Liver (tissue), 9 donors: Measurements from ENCODE around the gene SYT15. TPM values are rescaled to one million over a fixed set of nuclear protein-coding genes. Genes with fewer than 3 reads are reported as not detected.

ENCODE experiments used
- DNase-seq: peaks from one replicate; pipeline ENCODE4 v3.0.0-alpha.2; 2017; ENCODE audit warnings: low spot score
- H3K27ac ChIP-seq, 2 donors: one replicate each; pipeline ENCODE4 v1.7.0; 2013; ENCODE audit warnings: inconsistent platforms in 2 of 2, low read length in 2 of 2, control low read depth in 1 of 2, low read depth in 1 of 2, mild to moderate bottlenecking in 1 of 2
- H3K27me3 ChIP-seq, 4 donors: one replicate each; pipeline versions ENCODE4 v1.6.1 to v1.7.0; 2013; ENCODE audit warnings: low read length in 3 of 4, inconsistent platforms in 1 of 4, mild to moderate bottlenecking in 1 of 4, moderate library complexity in 1 of 4; ENCODE audit not compliant: control insufficient read depth in 4 of 4, insufficient read depth in 4 of 4
- H3K36me3 ChIP-seq, 4 donors: one replicate each; pipeline versions ENCODE4 v1.6.1 to v1.7.0; 2013; ENCODE audit warnings: low read length in 3 of 4, mild to moderate bottlenecking in 3 of 4, low read depth in 1 of 4, moderate library complexity in 1 of 4; ENCODE audit not compliant: control insufficient read depth in 4 of 4, insufficient read depth in 3 of 4
- H3K4me1 ChIP-seq, 4 donors: one replicate each; pipeline versions ENCODE4 v1.6.1 to v1.7.0; 2013; ENCODE audit warnings: low read length in 3 of 4, mild to moderate bottlenecking in 3 of 4, moderate library complexity in 1 of 4; ENCODE audit not compliant: control insufficient read depth in 4 of 4, insufficient read depth in 4 of 4
- H3K4me3 ChIP-seq, 3 donors: one replicate each; pipeline versions ENCODE4 v1.6.1 to v1.7.0; 2013; ENCODE audit warnings: low read length in 3 of 3, control low read depth in 1 of 3, low read depth in 1 of 3, mild to moderate bottlenecking in 1 of 3
- H3K9ac ChIP-seq, 2 donors: one replicate each; pipeline ENCODE4 v1.7.0; 2013; ENCODE audit warnings: low read length in 2 of 2, mild to moderate bottlenecking in 2 of 2, moderate library complexity in 2 of 2, control low read depth in 1 of 2, low read depth in 1 of 2
- H3K9me3 ChIP-seq, 4 donors: one replicate each; pipeline versions ENCODE4 v1.6.1 to v1.7.0; 2013; ENCODE audit warnings: low read length in 3 of 4; ENCODE audit not compliant: control insufficient read depth in 4 of 4
- EGR1 ChIP-seq, 2 donors: IDR thresholded peaks; 2 replicates each; pipeline ENCODE4 v1.6.1; 2016 to 2018; ENCODE audit warnings: antibody characterized with exemption in 2 of 2, low read depth in 2 of 2
- FOXA1 ChIP-seq: IDR thresholded peaks from 2 replicates; pipeline ENCODE4 v1.6.1; 2016; ENCODE audit warnings: antibody characterized with exemption
- FOXA2 ChIP-seq: IDR thresholded peaks from 2 replicates; pipeline ENCODE4 v1.6.1; 2016; ENCODE audit warnings: antibody characterized with exemption
- GABPA ChIP-seq, 2 donors: IDR thresholded peaks in 1 of 2; conservative IDR thresholded peaks in 1 of 2; 2 replicates each; pipeline ENCODE4 v1.6.1; 2016; ENCODE audit warnings: antibody characterized with exemption in 2 of 2, mild to moderate bottlenecking in 1 of 2, moderate library complexity in 1 of 2
- HNF4A ChIP-seq, 2 donors: conservative IDR thresholded peaks; 2 replicates each; pipeline ENCODE4 v1.6.1; 2016; ENCODE audit warnings: antibody characterized with exemption in 2 of 2, mild to moderate bottlenecking in 2 of 2
- HNF4G ChIP-seq: IDR thresholded peaks from 2 replicates; pipeline ENCODE4 v1.6.1; 2016; ENCODE audit warnings: antibody characterized with exemption
- JUND ChIP-seq, 2 donors: IDR thresholded peaks; 2 replicates each; pipeline ENCODE4 v1.6.1; 2016; ENCODE audit warnings: antibody characterized with exemption in 2 of 2
- NR2F2 ChIP-seq: IDR thresholded peaks from 2 replicates; pipeline ENCODE4 v1.6.1; 2016; ENCODE audit warnings: antibody characterized with exemption
- RAD21 ChIP-seq, 2 donors: IDR thresholded peaks; 2 replicates each; pipeline ENCODE4 v1.6.1; 2016; ENCODE audit warnings: antibody characterized with exemption in 2 of 2, mild to moderate bottlenecking in 2 of 2
- RXRA ChIP-seq, 2 donors: IDR thresholded peaks; 2 replicates each; pipeline ENCODE4 v1.6.1; 2017 to 2018; ENCODE audit warnings: antibody characterized with exemption in 2 of 2, mild to moderate bottlenecking in 1 of 2
- SP1 ChIP-seq: IDR thresholded peaks from 2 replicates; pipeline ENCODE4 v1.6.1; 2018; ENCODE audit warnings: antibody characterized with exemption, mild to moderate bottlenecking
- YY1 ChIP-seq: IDR thresholded peaks from 2 replicates; pipeline ENCODE4 v1.6.1; 2016; ENCODE audit warnings: antibody characterized with exemption, mild to moderate bottlenecking
- WGBS: extraction: QIAGEN DNeasy Blood & Tissue Kit; methylation state at CpG from one replicate; pipeline ENCODE4 v1.1.7; 2013; 5-methylcytosine and 5-hydroxymethylcytosine counted together
- polyA plus RNA-seq, 2 donors: library from polyadenylated mRNA; stranded (reverse) in 1 of 2; unstranded in 1 of 2; fragments of 200-250 nt in 1 of 2; fragments of >200 nt in 1 of 2; fragmentation: Nextera tagmentation in 1 of 2; extraction: Ambion mirVana in 1 of 2; gene quantifications; one replicate each; pipeline versions ENCODE4 v1.2.1 to v1.2.3, GENCODE V29; 2013 to 2015
- total RNA-seq, 2 donors: library from RNA; depleted of rRNA; stranded (reverse); fragments of >200 nt; gene quantifications; one replicate each; pipeline ENCODE4 v1.2.3, GENCODE V29; 2014
- TF ChIP-seq, protein P1 (sequence below): IDR thresholded peaks from 2 replicates; pipeline ENCODE4 v1.6.1; 2016; ENCODE audit warnings: antibody characterized with exemption, mild to moderate bottlenecking
- TF ChIP-seq, protein P2 (sequence below): fragments of 150-350 bp; IDR thresholded peaks from 2 replicates; pipeline ENCODE4 v1.5.1; 2017; ENCODE audit warnings: improper control_type of control experiment, low read depth, low read length; ENCODE audit not compliant: missing input control
- TF ChIP-seq, protein P3 (sequence below): IDR thresholded peaks from 2 replicates; pipeline ENCODE4 v1.6.1; 2016; ENCODE audit warnings: antibody characterized with exemption
- TF ChIP-seq, protein P4 (sequence below): IDR thresholded peaks from 2 replicates; pipeline ENCODE4 v1.6.1; 2016; ENCODE audit warnings: antibody characterized with exemption
- donor health status: healthy.
- donor health status: healthy.
- donor health status: healthy.
- donor health status: healthy.
- donor health status: healthy.

The SYT15 gene
- total and polyA plus RNA-seq, 4 donors = 0.35 to 1.8 (median 0.78) TPM

DNA sequence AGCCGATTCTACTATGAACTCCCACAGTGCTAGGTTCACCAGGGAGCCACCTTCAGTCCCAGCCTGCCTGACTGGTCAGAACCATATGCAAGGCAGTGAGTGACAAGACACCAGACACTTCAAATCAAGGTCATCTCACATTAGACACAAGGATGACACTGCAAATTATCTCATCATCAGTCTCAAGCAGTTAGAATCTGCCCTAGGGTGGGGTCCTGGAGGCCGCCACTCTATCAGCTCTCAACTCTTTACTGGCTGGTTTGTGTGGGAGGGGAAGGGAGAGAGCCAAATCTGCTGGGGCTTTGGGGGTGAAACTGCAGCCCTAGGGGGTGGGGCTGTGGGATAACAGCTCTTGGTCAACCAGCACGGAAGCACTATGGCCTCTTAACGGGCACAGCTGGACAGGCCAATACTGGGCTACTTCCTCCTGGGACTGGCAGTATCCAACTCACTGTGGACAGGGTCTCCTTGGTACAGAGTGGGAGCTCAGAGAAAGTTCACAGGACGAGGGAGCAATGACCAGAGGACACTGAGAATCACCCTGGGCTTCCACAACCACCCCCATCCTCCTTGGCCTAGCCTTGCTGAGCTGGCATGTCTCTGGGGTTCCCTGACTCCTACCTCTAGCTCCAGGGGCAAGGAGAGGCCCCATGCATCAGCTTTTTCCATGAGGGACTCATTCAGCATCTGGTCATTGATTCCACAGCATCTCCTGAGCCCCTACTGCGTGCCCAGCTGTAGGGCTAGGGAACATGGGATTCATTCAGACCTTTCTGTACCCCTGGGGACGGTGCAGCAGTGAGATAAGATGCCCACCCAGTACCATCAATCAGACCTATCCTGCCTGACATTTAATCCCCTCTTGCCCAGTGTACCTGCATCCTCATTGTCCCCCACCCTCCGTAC is 27.9 kb upstream of the SYT15 start:
- H3K4me3 ChIP-seq = no peak overlapping the region
- H3K27me3 ChIP-seq = peaks cover 0 to 6% (median 2%) of the 10 kb centered on the region in 4 donors
- H3K9ac ChIP-seq = no peak overlapping the region
- peaks cover 0 to 1% (median under 1%) of the 10 kb centered on the region in 4 donors for H3K4me1 ChIP-seq
- TF ChIP-seq, protein P1, sequence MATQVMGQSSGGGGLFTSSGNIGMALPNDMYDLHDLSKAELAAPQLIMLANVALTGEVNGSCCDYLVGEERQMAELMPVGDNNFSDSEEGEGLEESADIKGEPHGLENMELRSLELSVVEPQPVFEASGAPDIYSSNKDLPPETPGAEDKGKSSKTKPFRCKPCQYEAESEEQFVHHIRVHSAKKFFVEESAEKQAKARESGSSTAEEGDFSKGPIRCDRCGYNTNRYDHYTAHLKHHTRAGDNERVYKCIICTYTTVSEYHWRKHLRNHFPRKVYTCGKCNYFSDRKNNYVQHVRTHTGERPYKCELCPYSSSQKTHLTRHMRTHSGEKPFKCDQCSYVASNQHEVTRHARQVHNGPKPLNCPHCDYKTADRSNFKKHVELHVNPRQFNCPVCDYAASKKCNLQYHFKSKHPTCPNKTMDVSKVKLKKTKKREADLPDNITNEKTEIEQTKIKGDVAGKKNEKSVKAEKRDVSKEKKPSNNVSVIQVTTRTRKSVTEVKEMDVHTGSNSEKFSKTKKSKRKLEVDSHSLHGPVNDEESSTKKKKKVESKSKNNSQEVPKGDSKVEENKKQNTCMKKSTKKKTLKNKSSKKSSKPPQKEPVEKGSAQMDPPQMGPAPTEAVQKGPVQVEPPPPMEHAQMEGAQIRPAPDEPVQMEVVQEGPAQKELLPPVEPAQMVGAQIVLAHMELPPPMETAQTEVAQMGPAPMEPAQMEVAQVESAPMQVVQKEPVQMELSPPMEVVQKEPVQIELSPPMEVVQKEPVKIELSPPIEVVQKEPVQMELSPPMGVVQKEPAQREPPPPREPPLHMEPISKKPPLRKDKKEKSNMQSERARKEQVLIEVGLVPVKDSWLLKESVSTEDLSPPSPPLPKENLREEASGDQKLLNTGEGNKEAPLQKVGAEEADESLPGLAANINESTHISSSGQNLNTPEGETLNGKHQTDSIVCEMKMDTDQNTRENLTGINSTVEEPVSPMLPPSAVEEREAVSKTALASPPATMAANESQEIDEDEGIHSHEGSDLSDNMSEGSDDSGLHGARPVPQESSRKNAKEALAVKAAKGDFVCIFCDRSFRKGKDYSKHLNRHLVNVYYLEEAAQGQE = no peak
- no peaks in the 10 kb centered on the region for H3K36me3 ChIP-seq
- DNase-seq = no peak
- H3K9me3 ChIP-seq = no peaks in the 10 kb centered on the region
- 79% methylated on average over 8 of the region's 8 CpGs for WGBS
- no peak overlapping the region for H3K27ac ChIP-seq

GRCh38 chr10:46551701-46552525 is 27.0 kb upstream of the SYT15 start:
- TF ChIP-seq, protein P2, sequence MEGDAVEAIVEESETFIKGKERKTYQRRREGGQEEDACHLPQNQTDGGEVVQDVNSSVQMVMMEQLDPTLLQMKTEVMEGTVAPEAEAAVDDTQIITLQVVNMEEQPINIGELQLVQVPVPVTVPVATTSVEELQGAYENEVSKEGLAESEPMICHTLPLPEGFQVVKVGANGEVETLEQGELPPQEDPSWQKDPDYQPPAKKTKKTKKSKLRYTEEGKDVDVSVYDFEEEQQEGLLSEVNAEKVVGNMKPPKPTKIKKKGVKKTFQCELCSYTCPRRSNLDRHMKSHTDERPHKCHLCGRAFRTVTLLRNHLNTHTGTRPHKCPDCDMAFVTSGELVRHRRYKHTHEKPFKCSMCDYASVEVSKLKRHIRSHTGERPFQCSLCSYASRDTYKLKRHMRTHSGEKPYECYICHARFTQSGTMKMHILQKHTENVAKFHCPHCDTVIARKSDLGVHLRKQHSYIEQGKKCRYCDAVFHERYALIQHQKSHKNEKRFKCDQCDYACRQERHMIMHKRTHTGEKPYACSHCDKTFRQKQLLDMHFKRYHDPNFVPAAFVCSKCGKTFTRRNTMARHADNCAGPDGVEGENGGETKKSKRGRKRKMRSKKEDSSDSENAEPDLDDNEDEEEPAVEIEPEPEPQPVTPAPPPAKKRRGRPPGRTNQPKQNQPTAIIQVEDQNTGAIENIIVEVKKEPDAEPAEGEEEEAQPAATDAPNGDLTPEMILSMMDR = no peak
- TF ChIP-seq, protein P3, sequence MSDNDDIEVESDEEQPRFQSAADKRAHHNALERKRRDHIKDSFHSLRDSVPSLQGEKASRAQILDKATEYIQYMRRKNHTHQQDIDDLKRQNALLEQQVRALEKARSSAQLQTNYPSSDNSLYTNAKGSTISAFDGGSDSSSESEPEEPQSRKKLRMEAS = no peak
- no peak for TF ChIP-seq HNF4G
- TF ChIP-seq JUND (IDR thresholded peaks at IDR 0.05) = no peak
- TF ChIP-seq RAD21 (IDR thresholded peaks at IDR 0.05) = no peak
- TF ChIP-seq, protein P1 = no peak
- no peak for TF ChIP-seq NR2F2
- no peak for TF ChIP-seq EGR1 (IDR thresholded peaks at IDR 0.05; ENCODE audit: low read depth in 2 of 2)
- TF ChIP-seq, protein P4, sequence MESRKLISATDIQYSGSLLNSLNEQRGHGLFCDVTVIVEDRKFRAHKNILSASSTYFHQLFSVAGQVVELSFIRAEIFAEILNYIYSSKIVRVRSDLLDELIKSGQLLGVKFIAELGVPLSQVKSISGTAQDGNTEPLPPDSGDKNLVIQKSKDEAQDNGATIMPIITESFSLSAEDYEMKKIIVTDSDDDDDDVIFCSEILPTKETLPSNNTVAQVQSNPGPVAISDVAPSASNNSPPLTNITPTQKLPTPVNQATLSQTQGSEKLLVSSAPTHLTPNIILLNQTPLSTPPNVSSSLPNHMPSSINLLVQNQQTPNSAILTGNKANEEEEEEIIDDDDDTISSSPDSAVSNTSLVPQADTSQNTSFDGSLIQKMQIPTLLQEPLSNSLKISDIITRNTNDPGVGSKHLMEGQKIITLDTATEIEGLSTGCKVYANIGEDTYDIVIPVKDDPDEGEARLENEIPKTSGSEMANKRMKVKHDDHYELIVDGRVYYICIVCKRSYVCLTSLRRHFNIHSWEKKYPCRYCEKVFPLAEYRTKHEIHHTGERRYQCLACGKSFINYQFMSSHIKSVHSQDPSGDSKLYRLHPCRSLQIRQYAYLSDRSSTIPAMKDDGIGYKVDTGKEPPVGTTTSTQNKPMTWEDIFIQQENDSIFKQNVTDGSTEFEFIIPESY = no peak
- no peak for TF ChIP-seq HNF4A (conservative IDR thresholded peaks at IDR 0.05)
- TF ChIP-seq FOXA2 = no peak
- no peak for TF ChIP-seq SP1
- no peak for TF ChIP-seq FOXA1
- TF ChIP-seq GABPA (IDR thresholded peaks at IDR 0.05 in 1 of 2, conservative IDR thresholded peaks at IDR 0.05 in 1 of 2) = no peak
- TF ChIP-seq RXRA (IDR thresholded peaks at IDR 0.05) = no peak
- TF ChIP-seq YY1 = no peak
- no peak for DNase-seq
- H3K27me3 ChIP-seq = peaks cover 0 to 6% (median 2%) of the 10 kb centered on the region in 4 donors
- no peak overlapping the region for H3K27ac ChIP-seq
- peaks cover 3 to 5% (median 4%) of the 10 kb centered on the region in 4 donors for H3K4me1 ChIP-seq
- WGBS = 83% methylated on average over 12 of the region's 12 CpGs
- no peak overlapping the region for H3K9ac ChIP-seq
- H3K9me3 ChIP-seq = no peaks in the 10 kb centered on the region
- no peak overlapping the region for H3K4me3 ChIP-seq
- no peaks in the 10 kb centered on the region for H3K36me3 ChIP-seq
